ENCODE measurements around the gene RTEL1. TPM values are rescaled to one million over a fixed set of nuclear protein-coding genes. Genes with fewer than 3 reads are reported as not detected.
"Not testable (repeated sequence)": the region's sequence is repeated elsewhere in the genome, so short reads cannot be mapped to it uniquely, and the experiment has no call there.

Gene RTEL1
- total RNA-seq, 1 experiment from 2014 or later = 8.6 TPM

- no peak for DNase-seq (ENCODE audit: low spot score)
These were observed 60.9 kb downstream of the RTEL1 start for GRCh38 chr20:63718996-63719395.

GRCh38 chr20:63722967-63723622 lies 65.0 kb downstream of the RTEL1 start:
- not testable (repeated sequence) for DNase-seq (ENCODE audit: low spot score)

GRCh38 chr20:63730189-63730733 lies 72.1 kb downstream of the RTEL1 start:
- DNase-seq (ENCODE audit: low spot score) = not testable (repeated sequence)

- DNase-seq (ENCODE audit: low spot score) = no peak
These were observed 73.3 kb downstream of the RTEL1 start for GRCh38 chr20:63731410-63731809.

- DNase-seq (ENCODE audit: low spot score) = no peak
These were observed 74.3 kb downstream of the RTEL1 start for GRCh38 chr20:63732118-63733095.

- DNase-seq (ENCODE audit: low spot score) = no peak
These were observed 75.0 kb downstream of the RTEL1 start for GRCh38 chr20:63733117-63733516.

GRCh38 chr20:63733579-63734081 lies 75.5 kb downstream of the RTEL1 start:
- DNase-seq (ENCODE audit: low spot score) = no peak

- DNase-seq (ENCODE audit: low spot score) = no peak
These were observed 76.2 kb downstream of the RTEL1 start for GRCh38 chr20:63734111-63734945.

- DNase-seq (ENCODE audit: low spot score) = no peak
These were observed 77.1 kb downstream of the RTEL1 start for GRCh38 chr20:63734946-63735858.

- no peak for DNase-seq (ENCODE audit: low spot score)
These were observed 78.0 kb downstream of the RTEL1 start, which contains the start of gene LIME1 for GRCh38 chr20:63735859-63736718. TSS of gene LIME1 (plus strand) at chr20:63736664. CDS start at chr20:63737550, 886 bp downstream.

- no peak for DNase-seq (ENCODE audit: low spot score)
These were observed 79.0 kb downstream of the RTEL1 start for GRCh38 chr20:63736893-63737694.

- no peak for DNase-seq (ENCODE audit: low spot score)
These were observed 79.5 kb downstream of the RTEL1 start for GRCh38 chr20:63737695-63737944.

GRCh38 chr20:63737945-63738686 lies 80.0 kb downstream of the RTEL1 start:
- no peak for DNase-seq (ENCODE audit: low spot score)

GRCh38 chr20:63738687-63739129 lies 80.6 kb downstream of the RTEL1 start:
- DNase-seq (ENCODE audit: low spot score) = no peak

- DNase-seq (ENCODE audit: low spot score) = no peak
These were observed 81.3 kb downstream of the RTEL1 start, which contains the start of gene SLC2A4RG for GRCh38 chr20:63739130-63740069. TSS of gene SLC2A4RG (plus strand) at chr20:63739776. CDS start at chr20:63739913, 137 bp downstream.

- no peak for DNase-seq (ENCODE audit: low spot score)
These were observed 82.0 kb downstream of the RTEL1 start for GRCh38 chr20:63740070-63740626.

Measured in H4 (cell line).